Skeletal muscle satellite cell (primary cell): ENCODE results near the gene EXOC2.
"Not testable (repeated sequence)": the region's sequence is repeated elsewhere in the genome, so short reads cannot be mapped to it uniquely, and the experiment has no call there.

Source experiments
- H3K27me3 ChIP-seq: 2 replicates; pipeline ENCODE4 v1.7.0; 2013; ENCODE audit warnings: low read length; ENCODE audit not compliant: control insufficient read depth, insufficient read depth
- H3K36me3 ChIP-seq: 2 replicates; pipeline ENCODE4 v1.7.0; 2013; ENCODE audit warnings: mild to moderate bottlenecking, control low read depth, low read length; ENCODE audit not compliant: insufficient read depth
- H3K4me1 ChIP-seq: 2 replicates; pipeline ENCODE4 v1.7.0; 2013; ENCODE audit warnings: low read length; ENCODE audit not compliant: control insufficient read depth, insufficient read depth
- H3K4me2 ChIP-seq: 2 replicates; pipeline ENCODE4 v1.7.0; 2013; ENCODE audit warnings: mild to moderate bottlenecking, low read length
- H3K4me3 ChIP-seq: 2 replicates; pipeline ENCODE4 v1.7.0; 2013; ENCODE audit warnings: low read length
- H3K9ac ChIP-seq: 2 replicates; pipeline ENCODE4 v1.7.0; 2013; ENCODE audit warnings: mild to moderate bottlenecking, low read depth, low read length, moderate library complexity
- H3K9me3 ChIP-seq: replicated peaks from 2 replicates; pipeline ENCODE4 v1.7.0; 2013; ENCODE audit warnings: mild to moderate bottlenecking, control low read depth, low read length

Gene EXOC2

GRCh38 chr6:617456-618100, 75.4 kb downstream of the EXOC2 start:
- no peaks in the 10 kb centered on the region for H3K27me3 ChIP-seq
- H3K36me3 ChIP-seq = no peaks in the 10 kb centered on the region
- no peaks in the 10 kb centered on the region for H3K4me1 ChIP-seq
- H3K4me3 ChIP-seq = no peak overlapping the region
- H3K4me2 ChIP-seq = no peak overlapping the region
- no peaks in the 10 kb centered on the region for H3K9me3 ChIP-seq
- no peak overlapping the region for H3K9ac ChIP-seq

GRCh38 chr6:613981-614380, 79.0 kb downstream of the EXOC2 start:
- Histone ChIP-seq H3K4me1 (no peaks in the 10 kb centered on the region), H3K9me3 (no peaks in the 10 kb centered on the region), H3K36me3 (no peaks in the 10 kb centered on the region), H3K4me2 (no peak overlapping the region), H3K27me3 (no peaks in the 10 kb centered on the region), H3K4me3 (no peak overlapping the region), H3K9ac (no peak overlapping the region)

GRCh38 chr6:611928-612327, 81.0 kb downstream of the EXOC2 start:
- Histone ChIP-seq H3K9ac (no peak overlapping the region), H3K27me3 (no peaks in the 10 kb centered on the region), H3K4me1 (no peaks in the 10 kb centered on the region), H3K9me3 (no peaks in the 10 kb centered on the region), H3K36me3 (peaks cover 4% of the 10 kb centered on the region), H3K4me3 (no peak overlapping the region), H3K4me2 (no peak overlapping the region)

GRCh38 chr6:610882-611281, 82.1 kb downstream of the EXOC2 start:
- no peaks in the 10 kb centered on the region for H3K4me1 ChIP-seq
- H3K9ac ChIP-seq = no peak overlapping the region
- no peaks in the 10 kb centered on the region for H3K27me3 ChIP-seq
- H3K4me2 ChIP-seq = no peak overlapping the region
- no peaks in the 10 kb centered on the region for H3K9me3 ChIP-seq
- H3K36me3 ChIP-seq = peaks cover 10% of the 10 kb centered on the region
- no peak overlapping the region for H3K4me3 ChIP-seq

GRCh38 chr6:609905-610304, 83.0 kb downstream of the EXOC2 start:
- Histone ChIP-seq H3K4me3 (no peak overlapping the region), H3K9ac (no peak overlapping the region), H3K4me1 (no peaks in the 10 kb centered on the region), H3K4me2 (no peak overlapping the region), H3K27me3 (no peaks in the 10 kb centered on the region), H3K36me3 (peaks cover 10% of the 10 kb centered on the region), H3K9me3 (no peaks in the 10 kb centered on the region)

DNA sequence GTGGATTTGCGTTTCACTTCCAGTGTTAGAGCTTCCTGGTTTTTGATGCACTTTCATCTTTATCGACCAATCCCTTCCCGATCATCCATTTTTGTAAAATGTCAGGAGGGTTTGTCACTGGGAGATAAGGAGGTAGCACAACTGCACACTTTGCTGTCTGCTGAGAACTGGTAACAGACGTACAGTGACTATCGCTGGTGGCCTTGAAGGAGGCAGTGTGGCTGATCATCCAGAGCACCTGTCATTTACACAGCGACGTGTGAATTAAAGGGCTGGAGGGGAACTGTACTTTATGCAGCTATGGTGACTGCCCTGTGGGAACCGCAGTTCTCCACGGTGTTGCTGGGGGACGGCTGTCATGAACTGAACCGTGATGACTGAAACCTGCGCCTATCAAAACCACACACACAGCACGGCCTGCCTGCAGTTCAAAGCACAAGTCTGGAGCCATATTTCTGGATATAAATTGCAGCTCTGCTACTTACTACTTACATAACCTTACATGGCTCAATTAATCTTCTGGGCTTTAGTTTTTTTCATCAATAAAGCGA, 86.0 kb downstream of the EXOC2 start:
- Histone ChIP-seq H3K4me3 (no peak overlapping the region), H3K9me3 (no peaks in the 10 kb centered on the region), H3K9ac (no peak overlapping the region), H3K27me3 (no peaks in the 10 kb centered on the region), H3K4me1 (no peaks in the 10 kb centered on the region), H3K36me3 (peaks cover 10% of the 10 kb centered on the region), H3K4me2 (no peak overlapping the region)

GRCh38 chr6:605895-606294, 87.0 kb downstream of the EXOC2 start:
- H3K4me2 ChIP-seq, H3K9me3 ChIP-seq: not testable (repeated sequence)

DNA sequence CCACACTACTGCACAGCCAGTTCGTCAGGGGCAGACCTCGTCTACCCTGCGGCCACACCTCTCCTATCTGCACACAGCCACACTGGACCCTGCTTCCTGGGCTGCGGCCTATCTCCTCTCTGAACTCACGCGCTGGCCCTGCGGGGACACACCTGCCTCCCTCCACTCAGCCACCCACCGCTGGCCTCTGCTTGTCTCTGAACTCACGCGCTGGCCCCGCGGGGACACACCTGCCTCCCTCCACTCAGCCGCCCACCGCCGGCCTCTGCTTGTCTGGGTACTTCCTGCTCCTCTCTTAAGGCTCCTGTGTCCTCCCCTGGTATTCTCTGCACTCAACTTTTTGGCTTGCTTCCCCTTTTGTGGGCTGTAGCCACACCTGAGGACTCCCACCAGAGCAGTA, 88.4 kb downstream of the EXOC2 start:
- Histone ChIP-seq H3K9ac (no peak overlapping the region), H3K36me3 (peaks cover 10% of the 10 kb centered on the region), H3K4me2 (no peak overlapping the region), H3K9me3 (no peaks in the 10 kb centered on the region), H3K4me1 (no peaks in the 10 kb centered on the region), H3K4me3 (no peak overlapping the region), H3K27me3 (no peaks in the 10 kb centered on the region)

More at GRCh38 chr6:605895-606294, 87.0 kb downstream of the EXOC2 start:
- H3K4me3 ChIP-seq, H3K27me3 ChIP-seq, H3K4me1 ChIP-seq, H3K9ac ChIP-seq: not testable (repeated sequence)
- H3K36me3 ChIP-seq = peaks cover 10% of the 10 kb centered on the region

GRCh38 chr6:603265-603664, 89.7 kb downstream of the EXOC2 start:
- Histone ChIP-seq H3K4me1 (no peaks in the 10 kb centered on the region), H3K36me3 (peaks cover 10% of the 10 kb centered on the region), H3K4me3 (no peak overlapping the region), H3K27me3 (no peaks in the 10 kb centered on the region), H3K9ac (no peak overlapping the region), H3K4me2 (no peak overlapping the region), H3K9me3 (no peaks in the 10 kb centered on the region)

DNA sequence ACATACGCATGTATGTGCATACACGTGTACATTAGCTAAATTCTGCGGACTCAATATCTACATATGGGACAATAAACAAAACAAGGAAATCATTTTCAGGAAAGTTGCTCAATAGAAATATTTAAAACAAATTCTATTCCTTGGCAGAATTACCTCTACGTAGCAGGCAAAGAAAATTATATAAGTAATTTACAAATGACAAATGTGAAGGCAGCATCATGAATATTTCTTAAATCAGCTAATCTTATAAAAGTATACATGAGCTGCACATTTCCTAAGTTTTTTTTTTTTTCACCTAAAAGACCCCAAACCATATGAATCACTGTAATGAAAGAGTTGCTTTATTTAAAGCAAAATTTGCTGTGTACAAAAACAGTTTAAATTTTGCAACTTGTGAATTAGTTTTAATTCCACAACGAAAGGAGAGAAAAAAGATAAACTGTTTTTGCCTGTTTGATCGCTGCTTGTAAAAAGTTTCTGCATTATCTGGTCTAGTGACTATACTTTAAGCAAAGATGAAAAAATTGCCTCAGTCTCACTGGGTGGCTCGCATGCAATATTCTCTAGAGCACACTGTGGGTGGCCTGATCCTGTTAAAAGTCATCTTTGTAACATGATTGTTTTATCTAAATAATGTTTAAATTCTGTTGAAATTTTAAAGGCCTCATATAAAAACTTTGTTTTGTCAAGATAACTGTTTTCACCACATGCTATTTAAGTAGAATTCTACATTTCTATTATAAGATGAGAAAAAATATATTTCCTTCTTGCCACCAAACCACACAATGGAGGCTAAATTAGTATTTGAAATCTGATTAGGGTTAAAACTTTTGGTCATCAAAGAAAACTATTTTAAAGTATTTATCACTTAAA, 93.1 kb downstream of the EXOC2 start:
- Histone ChIP-seq H3K4me3 (no peak overlapping the region), H3K9me3 (no peaks in the 10 kb centered on the region), H3K27me3 (no peaks in the 10 kb centered on the region), H3K4me1 (no peaks in the 10 kb centered on the region), H3K36me3 (peaks cover 13% of the 10 kb centered on the region), H3K4me2 (no peak overlapping the region), H3K9ac (no peak overlapping the region)

- Histone ChIP-seq H3K9ac (no peak overlapping the region), H3K4me1 (no peaks in the 10 kb centered on the region), H3K27me3 (no peaks in the 10 kb centered on the region), H3K4me2 (no peak overlapping the region), H3K9me3 (no peaks in the 10 kb centered on the region), H3K36me3 (peaks cover 18% of the 10 kb centered on the region), H3K4me3 (no peak overlapping the region)
These were observed 99.1 kb downstream of the EXOC2 start for GRCh38 chr6:593907-594212.
